GM19328 (cell line): ENCODE results near the gene LRIG1.

Source experiments
- ATAC-seq: cut with Tn5 transposase; IDR thresholded peaks from one replicate; pipeline ENCODE4 v1.9.1; 2021; ENCODE audit warnings: mild to moderate bottlenecking, moderate library complexity; ENCODE audit not compliant: unreplicated experiment

Gene LRIG1

GRCh38 chr3:66370179-66370578 is 130.6 kb downstream of the LRIG1 start:
- no peak for ATAC-seq

- no peak for ATAC-seq
Measured at GRCh38 chr3:66367979-66368378, 132.8 kb downstream of the LRIG1 start.

- no peak for ATAC-seq
Measured at GRCh38 chr3:66366747-66367146, 134.1 kb downstream of the LRIG1 start.

DNA sequence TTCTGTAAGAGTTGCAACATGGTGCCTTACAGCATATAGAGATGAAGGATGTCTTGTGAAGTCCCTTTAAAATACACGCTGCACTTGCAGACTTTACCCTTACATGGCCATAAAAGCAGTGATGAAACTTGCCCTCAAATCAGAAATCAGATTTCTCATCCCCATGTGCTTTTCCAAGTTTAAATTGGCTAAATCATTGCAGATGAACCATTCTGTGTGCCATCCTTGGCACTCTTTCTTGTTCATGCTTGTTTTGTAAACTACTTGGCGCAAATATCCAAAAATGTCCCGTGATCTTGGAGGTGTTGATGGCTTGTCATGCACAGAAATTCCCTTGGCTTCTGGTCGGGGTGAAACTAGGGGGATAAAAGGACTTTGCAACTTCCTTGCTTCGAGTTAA is 135.7 kb downstream of the LRIG1 start:
- no peak for ATAC-seq

DNA sequence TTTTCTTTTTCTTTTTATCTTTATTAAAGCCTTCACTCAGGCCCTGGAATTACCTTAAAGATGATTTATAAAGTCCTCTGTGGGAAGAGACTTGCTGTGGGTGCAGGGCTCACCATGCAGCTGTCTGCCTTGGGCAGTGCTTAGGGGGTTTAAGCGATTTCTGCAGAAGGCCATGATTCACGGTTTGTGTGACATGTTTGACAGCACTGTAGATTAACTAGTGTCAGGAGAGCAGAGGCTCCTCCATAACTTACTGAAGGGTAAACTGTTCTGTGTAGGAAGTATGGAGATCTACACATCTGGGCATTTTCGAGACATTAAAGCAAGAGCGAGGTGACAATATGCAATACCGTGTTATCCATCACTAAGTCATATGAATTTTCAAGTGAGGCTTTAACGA is 137.7 kb downstream of the LRIG1 start:
- no peak for ATAC-seq

DNA sequence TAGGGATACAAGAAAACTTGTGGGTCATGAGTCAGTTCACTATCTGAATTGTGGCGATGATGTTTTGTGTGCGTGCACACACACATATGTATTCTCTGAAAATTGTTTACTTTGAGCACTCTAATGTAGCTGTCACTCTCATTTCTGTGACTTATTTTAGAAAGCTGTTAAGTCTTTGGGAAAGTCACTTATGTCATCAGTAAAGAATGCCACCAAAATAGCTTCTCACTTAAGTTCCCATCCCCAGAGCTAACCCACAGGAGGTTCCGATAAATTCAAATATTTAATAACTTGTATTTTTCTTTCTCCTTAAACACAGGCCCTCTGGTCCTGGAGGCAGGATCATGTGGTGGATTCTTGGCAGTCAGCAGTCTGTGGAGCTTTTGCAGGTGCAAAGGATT is 138.3 kb downstream of the LRIG1 start:
- ATAC-seq = no peak

- no peak for ATAC-seq
Measured at GRCh38 chr3:66361356-66361755, 139.5 kb downstream of the LRIG1 start.

DNA sequence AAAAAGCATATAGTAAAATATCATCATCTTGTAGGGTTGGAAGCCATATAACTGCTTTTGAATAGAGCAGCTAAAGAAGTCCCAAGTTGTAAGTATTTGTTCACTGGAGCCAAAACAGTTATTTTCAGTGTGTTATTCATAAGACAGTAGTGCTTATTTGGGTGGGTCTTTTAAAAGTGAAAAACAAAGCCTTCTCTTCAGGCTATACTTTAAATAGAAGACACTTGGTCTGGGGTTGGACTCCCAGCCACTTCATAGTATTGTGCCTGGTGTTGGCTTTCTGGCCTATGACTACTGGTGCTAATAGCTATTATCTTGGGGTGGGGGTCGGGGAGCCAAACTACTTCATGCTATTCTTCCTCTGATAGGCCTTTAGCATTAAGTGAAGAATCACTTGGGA is 144.8 kb downstream of the LRIG1 start:
- no peak for ATAC-seq

DNA sequence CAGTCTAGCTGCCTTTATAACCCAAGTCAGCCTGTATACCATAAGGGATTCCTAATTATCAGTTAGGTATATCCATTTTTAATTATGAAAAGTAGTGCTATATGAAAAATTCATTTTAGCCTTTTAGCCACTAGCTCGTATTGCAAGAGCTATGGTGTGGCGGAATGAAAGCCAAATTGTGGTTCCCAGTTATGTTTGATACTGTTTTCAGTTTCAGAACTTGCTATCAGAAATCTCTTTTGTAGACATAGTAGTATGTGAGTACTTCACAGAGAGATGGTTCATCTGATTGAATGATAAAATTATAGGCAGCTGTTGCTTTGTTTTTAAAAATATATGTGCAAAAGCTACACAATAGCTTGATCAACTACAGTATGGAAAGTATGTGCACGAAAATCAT is 145.4 kb downstream of the LRIG1 start:
- no peak for ATAC-seq

DNA sequence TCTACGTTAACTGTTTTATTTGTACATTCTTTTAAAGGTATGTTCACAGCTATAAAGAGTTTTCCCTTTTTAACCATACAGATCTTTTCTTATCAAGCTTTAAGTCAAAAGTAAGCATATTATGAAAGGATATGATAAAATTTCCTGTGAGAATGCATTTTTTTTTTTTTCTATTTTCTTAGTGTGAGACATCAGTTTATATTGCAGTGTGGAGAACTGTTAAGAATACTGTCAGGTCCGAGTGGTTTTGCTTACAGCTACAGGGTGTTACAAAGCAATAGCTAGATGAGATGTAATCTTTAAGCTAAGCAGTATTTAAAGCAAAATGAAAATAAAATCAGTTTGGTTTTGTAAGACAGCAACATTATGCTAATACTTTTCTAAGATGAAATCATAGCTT is 146.8 kb downstream of the LRIG1 start:
- ATAC-seq = no peak

GRCh38 chr3:66353530-66353929 is 147.3 kb downstream of the LRIG1 start:
- no peak for ATAC-seq

DNA sequence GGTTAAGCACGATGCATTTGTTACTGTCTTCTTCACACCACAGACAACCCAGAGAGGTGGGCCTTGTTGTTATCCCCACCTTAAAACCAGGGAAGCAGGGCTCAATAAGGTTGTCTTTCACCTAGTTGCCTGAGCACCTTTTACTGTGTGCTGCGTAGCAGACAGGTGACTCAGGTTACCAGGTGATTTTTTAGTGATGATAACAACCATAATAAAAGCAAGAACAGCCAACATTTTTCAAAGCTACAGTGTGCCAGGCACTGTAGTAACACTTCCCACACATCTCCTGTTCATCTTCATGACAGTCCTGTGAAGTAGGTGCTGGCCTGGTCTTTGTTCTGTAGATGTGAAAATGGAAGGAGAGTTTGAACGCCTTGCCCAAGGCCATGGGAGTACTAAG is 147.8 kb downstream of the LRIG1 start:
- no peak for ATAC-seq

DNA sequence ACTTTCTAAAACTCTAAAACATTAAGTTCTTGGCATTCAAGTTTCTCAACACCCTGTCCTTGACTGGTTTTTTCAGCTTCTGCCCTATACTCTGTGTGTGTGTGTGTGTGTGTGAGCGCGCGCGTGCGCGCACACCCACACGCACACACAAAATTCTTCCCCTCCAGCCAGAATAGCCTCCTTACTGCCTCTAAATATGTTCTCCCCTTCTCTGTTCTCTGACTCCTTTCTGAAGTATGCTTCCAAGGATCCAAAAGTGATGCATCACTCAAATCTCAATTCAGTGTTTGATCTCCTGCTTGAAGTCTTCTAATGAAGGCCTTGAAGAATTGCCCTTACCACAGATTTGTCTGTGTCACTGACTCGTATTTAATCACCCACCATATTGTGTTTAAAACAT is 150.2 kb downstream of the LRIG1 start:
- no peak for ATAC-seq

- ATAC-seq = no peak
Measured at GRCh38 chr3:66348704-66349103, 152.1 kb downstream of the LRIG1 start.

GRCh38 chr3:66344848-66345578 is 155.8 kb downstream of the LRIG1 start:
- no peak for ATAC-seq

GRCh38 chr3:66344391-66344811 is 156.4 kb downstream of the LRIG1 start:
- no peak for ATAC-seq

GRCh38 chr3:66342717-66343356 is 158.0 kb downstream of the LRIG1 start:
- ATAC-seq = no peak

DNA sequence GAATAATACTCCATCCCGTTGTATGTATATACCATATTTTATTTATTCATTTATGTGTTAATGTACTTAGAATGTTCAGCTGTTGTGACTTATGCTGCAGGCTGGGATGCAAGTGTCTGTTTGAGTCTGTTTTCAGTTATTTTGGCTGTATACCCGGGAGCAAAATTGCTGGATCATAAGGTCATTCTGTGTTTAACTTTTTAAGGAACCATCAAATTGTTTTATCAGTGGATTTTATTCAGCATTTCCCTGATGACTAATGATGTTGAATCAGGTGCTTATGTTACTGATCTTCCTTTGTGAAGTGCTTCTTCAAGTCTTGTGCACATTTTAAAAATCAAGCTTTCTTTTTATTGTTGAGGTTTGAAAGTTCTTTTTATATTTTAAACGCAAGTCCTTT is 161.9 kb downstream of the LRIG1 start:
- ATAC-seq = no peak

GRCh38 chr3:66336333-66336766 is 164.5 kb downstream of the LRIG1 start:
- no peak for ATAC-seq

DNA sequence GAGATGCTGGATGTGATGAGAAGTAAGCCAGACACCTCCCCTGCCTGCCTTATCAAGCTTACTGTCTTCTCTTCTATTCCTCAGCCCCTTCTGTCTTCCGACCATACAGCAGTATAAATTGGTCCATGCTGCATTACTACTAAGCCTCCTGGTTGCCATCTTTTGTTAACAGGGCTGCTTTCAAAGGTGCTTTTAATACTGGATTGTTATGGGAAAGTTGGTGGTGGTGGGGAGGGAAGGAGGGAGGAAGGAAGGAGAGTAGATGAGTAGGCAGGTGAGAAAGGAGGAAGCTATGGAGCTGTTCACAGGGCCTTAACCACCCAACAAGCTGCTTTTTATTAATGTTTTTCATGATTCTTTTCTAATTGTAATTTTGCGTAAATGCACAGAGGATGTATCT is 165.2 kb downstream of the LRIG1 start:
- ATAC-seq = no peak
